Caco-2 (cell line): ENCODE measurements around the gene SEPSECS. TPM values are rescaled to one million over a fixed set of nuclear protein-coding genes. Genes with fewer than 3 reads are reported as not detected.

ENCODE experiments used
- BruUV-seq: library from RNA; stranded (reverse); fragments of 400-500 nt; replicated peaks from 2 replicates; lab custom pipeline; 2021; lab: Mats Ljungman, UMichigan
- CTCF ChIA-PET: fragments of 300-600 bp; sonication (Branson Sonifier 250); formaldehyde crosslinking; loops from one replicate; lab custom pipeline; 2022; ENCODE audit warnings: antibody characterized with exemption; lab: Charles Lee
- POLR2A ChIA-PET: fragments of 300-600 bp; sonication (Branson Sonifier 250); formaldehyde crosslinking; loops from one replicate; lab custom pipeline; 2022; ENCODE audit warnings: antibody characterized with exemption; lab: Charles Lee
- DNase-seq, 2 experiments: peaks; one replicate each; pipeline versions ENCODE4 v3.0.0 to v3.0.0-alpha.2; 2020 to 2022
- H3K27me3 ChIP-seq: replicated peaks from 2 replicates; pipeline ENCODE4 v1.6.0; 2011; ENCODE audit warnings: low read length; ENCODE audit not compliant: control insufficient read depth, insufficient read depth
- H3K36me3 ChIP-seq: 2 replicates; pipeline ENCODE4 v1.5.1; 2011; ENCODE audit warnings: low read length; ENCODE audit not compliant: control insufficient read depth, insufficient read depth
- H3K4me1 ChIP-seq: fragments of 250-450 bp; sonication (Bioruptor Pico); 2 replicates; pipeline ENCODE4 v1.5.1; 2020; ENCODE audit warnings: mild to moderate bottlenecking
- H3K4me3 ChIP-seq: 2 replicates; pipeline ENCODE4 v1.5.1; 2011; ENCODE audit warnings: low read depth, mild to moderate bottlenecking, control low read depth, low read length
- H3K9me3 ChIP-seq: fragments of 250-450 bp; sonication (Bioruptor Pico); 2 replicates; pipeline ENCODE4 v1.5.1; 2020; ENCODE audit warnings: mild to moderate bottlenecking, moderate library complexity
- H3K27ac Mint-ChIP-seq: one replicate; pipeline ENCODE4 v1.8.0; 2022; ENCODE audit warnings: mixed read lengths; ENCODE audit not compliant: unreplicated experiment
- H3K27me3 Mint-ChIP-seq: one replicate; pipeline ENCODE4 v1.8.0; 2022; ENCODE audit warnings: mixed read lengths; ENCODE audit not compliant: insufficient read depth, unreplicated experiment
- H3K36me3 Mint-ChIP-seq: one replicate; pipeline ENCODE4 v1.8.0; 2022; ENCODE audit warnings: mild to moderate bottlenecking, mixed read lengths; ENCODE audit not compliant: insufficient read depth, unreplicated experiment
- H3K4me1 Mint-ChIP-seq: one replicate; pipeline ENCODE4 v1.8.0; 2022; ENCODE audit warnings: low read depth, mixed read lengths; ENCODE audit not compliant: unreplicated experiment
- H3K4me3 Mint-ChIP-seq: one replicate; pipeline ENCODE4 v1.8.0; 2022; ENCODE audit warnings: mild to moderate bottlenecking, moderate library complexity, mixed read lengths; ENCODE audit not compliant: unreplicated experiment
- H3K9me3 Mint-ChIP-seq: one replicate; pipeline ENCODE4 v1.8.0; 2022; ENCODE audit warnings: mixed read lengths; ENCODE audit not compliant: unreplicated experiment
- CTCF ChIP-seq, 2 experiments: fragments of 200-600 bp in 1 of 2; IDR thresholded peaks; 1 replicate in 1 of 2; 2 replicates in 1 of 2; pipeline versions ENCODE4 v1.5.1 to v1.8.0; 2011 to 2022; ENCODE audit warnings: antibody characterized with exemption in 1 of 2, control low read depth in 1 of 2, inconsistent platforms in 1 of 2, low read depth in 1 of 2, low read length in 1 of 2, mild to moderate bottlenecking in 1 of 2, moderate library complexity in 1 of 2; ENCODE audit not compliant: insufficient read depth in 1 of 2, severe bottlenecking in 1 of 2, unreplicated experiment in 1 of 2
- intact Hi-C: fragments of 100-400 bp; cut with micrococcal nuclease; formaldehyde crosslinking; loops from one replicate; pipeline ENCODE4 v1.10.0; 2022; ENCODE audit not compliant: unreplicated experiment
- total RNA-seq: library from RNA; stranded (reverse); gene quantifications from 2 replicates; pipeline ENCODE4 v1.2.3, GENCODE V29; 2022

The SEPSECS gene
- total RNA-seq, 1 experiment from 2014 or later = 5.7 TPM

DNA sequence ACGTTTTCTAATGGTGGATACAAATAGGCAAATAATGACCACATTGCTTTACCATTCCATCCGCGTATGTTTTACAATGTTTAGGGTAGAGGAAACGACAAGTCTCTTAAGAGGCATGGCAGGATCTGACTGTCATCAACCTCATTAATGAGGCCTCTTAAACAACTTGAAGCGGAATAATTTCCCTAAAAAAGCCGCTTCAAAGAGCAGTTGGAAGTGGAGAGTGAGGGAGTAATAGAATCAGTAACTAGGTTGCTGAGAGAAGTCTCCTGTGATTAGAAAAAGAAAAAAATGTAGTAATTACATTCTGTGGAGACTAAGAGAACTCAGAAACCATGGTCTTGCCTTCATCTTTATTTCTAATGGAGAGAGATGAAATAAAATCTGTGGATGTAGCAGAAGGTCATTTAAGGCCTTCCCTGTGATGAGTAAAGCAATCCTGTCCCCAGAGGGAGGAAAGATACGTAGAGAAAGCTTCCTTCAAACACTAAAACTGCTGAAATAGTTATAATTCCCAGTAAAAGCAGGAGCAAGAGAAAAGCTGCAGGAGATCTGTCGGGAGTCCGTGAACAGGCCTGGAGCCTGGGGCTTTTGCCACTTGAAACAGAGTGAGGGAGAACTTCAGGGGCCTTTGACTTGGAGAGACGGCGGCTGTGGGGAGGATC is 11.1 kb upstream of the SEPSECS start:
- no peaks in the 10 kb centered on the region for H3K4me1 ChIP-seq
- Mint-ChIP-seq H3K36me3 (no peaks in the 10 kb centered on the region), H3K27me3 (no peaks in the 10 kb centered on the region), H3K4me3 (no peak overlapping the region), H3K9me3 (no peaks in the 10 kb centered on the region), H3K27ac (no peak overlapping the region), H3K4me1 (no peaks in the 10 kb centered on the region)
- no TSS peak for BruUV-seq
- ChIA-PET POLR2A (interaction anchor here (0.6 kb wide), 1 partner anchor 11 kb away, joined by 3 read pairs; the partner anchor contains the start of gene SEPSECS), CTCF (no interaction called here)
- H3K36me3 ChIP-seq = no peaks in the 10 kb centered on the region
- no peak for TF ChIP-seq CTCF (IDR thresholded peaks at IDR 0.05; ENCODE audit: insufficient read depth in 1 of 2, low read depth in 1 of 2, low read length in 1 of 2, severe bottlenecking in 1 of 2, unreplicated experiment in 1 of 2)
- DNase-seq = no peak
- H3K4me3 ChIP-seq = no peak overlapping the region
- no peaks in the 10 kb centered on the region for H3K9me3 ChIP-seq
- intact Hi-C loops = no loop called here
- no peaks in the 10 kb centered on the region for H3K27me3 ChIP-seq

DNA sequence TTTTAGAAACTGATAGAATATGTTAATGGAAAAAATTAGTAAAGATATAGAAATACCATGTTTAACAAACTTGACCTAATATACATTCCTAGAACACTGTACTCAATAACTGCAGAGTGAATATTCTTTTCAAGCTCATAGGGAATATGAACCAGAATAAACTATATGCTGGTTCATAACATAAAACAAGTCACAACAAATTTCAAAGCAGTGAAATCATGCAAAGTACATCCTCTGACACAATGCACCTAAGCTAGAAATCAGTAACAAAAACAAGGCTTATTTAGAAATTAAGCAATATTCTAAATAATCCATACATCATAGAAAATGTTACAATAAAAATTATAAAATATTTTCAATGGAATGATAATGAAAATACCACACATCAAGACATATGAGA is 9.2 kb upstream of the SEPSECS start:
- Mint-ChIP-seq H3K4me3 (no peak overlapping the region), H3K36me3 (peaks cover 5% of the 10 kb centered on the region), H3K27me3 (no peaks in the 10 kb centered on the region), H3K9me3 (no peaks in the 10 kb centered on the region), H3K27ac (no peak overlapping the region), H3K4me1 (no peaks in the 10 kb centered on the region)
- intact Hi-C loops = no loop called here
- no peaks in the 10 kb centered on the region for H3K27me3 ChIP-seq
- H3K36me3 ChIP-seq = no peaks in the 10 kb centered on the region
- no TSS peak for BruUV-seq
- no peak for DNase-seq
- POLR2A ChIA-PET = no interaction called here
- H3K9me3 ChIP-seq = no peaks in the 10 kb centered on the region
- no peaks in the 10 kb centered on the region for H3K4me1 ChIP-seq
- H3K4me3 ChIP-seq = no peak overlapping the region
- CTCF ChIA-PET = no interaction called here
- TF ChIP-seq CTCF (IDR thresholded peaks at IDR 0.05; ENCODE audit: insufficient read depth in 1 of 2, low read depth in 1 of 2, low read length in 1 of 2, severe bottlenecking in 1 of 2, unreplicated experiment in 1 of 2) = no peak

- H3K27me3 ChIP-seq = no peaks in the 10 kb centered on the region
- Mint-ChIP-seq H3K36me3 (peaks cover 12% of the 10 kb centered on the region), H3K4me1 (peaks cover 10% of the 10 kb centered on the region), H3K27me3 (no peaks in the 10 kb centered on the region), H3K27ac (no peak overlapping the region), H3K4me3 (no peak overlapping the region), H3K9me3 (no peaks in the 10 kb centered on the region)
- H3K4me1 ChIP-seq = peaks cover 14% of the 10 kb centered on the region; the same call in 1 of the 2 replicates
- POLR2A ChIA-PET = no interaction called here
- CTCF ChIA-PET = no interaction called here
- no TSS peak for BruUV-seq
- H3K36me3 ChIP-seq = no peaks in the 10 kb centered on the region
- no peaks in the 10 kb centered on the region for H3K9me3 ChIP-seq
- no peak overlapping the region for H3K4me3 ChIP-seq
- TF ChIP-seq CTCF (IDR thresholded peaks at IDR 0.05; ENCODE audit: insufficient read depth in 1 of 2, low read depth in 1 of 2, low read length in 1 of 2, severe bottlenecking in 1 of 2, unreplicated experiment in 1 of 2) = no peak
- intact Hi-C loops = no loop called here
- no peak for DNase-seq
Measured at GRCh38 chr4:25165916-25166315, 5.7 kb upstream of the SEPSECS start.
